ENCODE results near the gene NPPA. TPM values are rescaled to one million over a fixed set of nuclear protein-coding genes. Genes with fewer than 3 reads are reported as not detected.
"Not testable (repeated sequence)": the region's sequence is repeated elsewhere in the genome, so short reads cannot be mapped to it uniquely, and the experiment has no call there.

The NPPA gene
- total RNA-seq, 8 experiments from 2014 or later, result 0.85 to 1.5 (median 0.90) TPM; not detected in 4

DNA sequence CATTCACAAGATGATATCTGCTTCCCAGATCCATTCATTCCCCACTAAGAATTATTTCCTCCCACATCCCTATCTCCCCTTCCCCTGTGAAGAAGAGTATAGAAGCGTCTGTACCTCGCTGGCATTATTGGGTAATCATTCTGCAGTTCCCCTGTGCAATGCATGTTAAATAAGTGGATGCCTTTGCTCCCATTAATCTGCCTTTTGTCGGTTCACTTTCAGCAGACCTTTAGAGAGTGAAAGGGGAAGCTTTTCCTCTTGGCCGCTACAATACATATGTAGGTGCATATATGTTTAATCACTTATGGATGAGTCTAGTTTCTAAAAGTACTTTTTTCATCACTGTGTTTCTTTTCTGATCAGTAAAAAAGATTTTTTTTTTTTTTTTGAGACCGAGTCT is 34.6 kb downstream of the NPPA start:
- 74 to 100% (median 94%) methylated on average over 1 to 5 of the region's 5 CpGs for WGBS, 10 experiments
- H3K27ac ChIP-seq, result no peak overlapping the region
- no peak overlapping the region for H3K4me3 ChIP-seq
- in situ Hi-C loops (cut with MboI; ENCODE audit: low pct_unique_long_range_greater_than_20kb in 2 of 9, low sequenced_read_pairs in 9 of 9, unreplicated experiment in 9 of 9), result no loop called here
- peaks cover 0 to 12% of the 10 kb centered on the region in 2 donors for H3K4me1 ChIP-seq (replicated peaks in 1 of 2)
- no peak for ATAC-seq (replicated peaks in 6 of 8)

DNA sequence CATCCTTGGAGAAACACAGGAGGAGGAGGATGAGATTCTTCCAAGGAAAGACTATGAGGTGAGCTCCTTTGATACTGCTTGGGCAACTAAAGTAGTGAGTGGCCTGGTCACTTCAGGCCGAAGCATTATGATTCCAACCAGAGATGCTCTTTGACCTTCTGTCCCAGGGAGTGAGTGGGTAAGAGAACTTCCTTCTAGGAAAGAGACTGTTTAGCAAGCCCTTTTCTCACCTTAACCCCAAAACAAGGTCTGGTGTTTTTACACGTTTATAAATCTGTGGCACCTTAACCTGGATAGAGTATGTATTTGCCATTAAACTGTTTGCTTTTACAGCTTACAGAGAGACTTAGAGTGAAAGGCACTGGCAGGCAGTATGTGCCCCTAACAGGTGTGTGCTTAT is 40.5 kb downstream of the NPPA start:
- H3K4me3 ChIP-seq, result peak overlapping the region; percentile 69 to 87 (median 74)
- ATAC-seq (replicated peaks in 6 of 8), result no peak
- WGBS, 10 experiments, result 5 to 100% (median 46%) methylated on average over 1 to 2 of the region's 2 CpGs; no CpG with 5 or more reads in 1 of the 10 experiments
- in situ Hi-C loops (cut with MboI; ENCODE audit: low pct_unique_long_range_greater_than_20kb in 2 of 9, low sequenced_read_pairs in 9 of 9, unreplicated experiment in 9 of 9), result no loop called here
- peak overlapping the region; percentile 92 to 98 for H3K27ac ChIP-seq
- peaks cover 28 to 43% of the 10 kb centered on the region in 2 donors for H3K4me1 ChIP-seq (replicated peaks in 1 of 2)

GRCh38 chr1:11806307-11806936 is 41.2 kb downstream of the NPPA start:
- Histone ChIP-seq H3K4me3 (peak overlapping the region; percentile 69 to 87 (median 74)), H3K4me1 (replicated peaks in 1 of 2) (peaks cover 30 to 42% of the 10 kb centered on the region in 2 donors), H3K27ac (peak overlapping the region; percentile 92 to 98)
- ATAC-seq (replicated peaks in 6 of 8), result peak in 4 of 8 experiments; percentile 4 to 30 (median 8)
- in situ Hi-C loops (cut with MboI; ENCODE audit: low pct_unique_long_range_greater_than_20kb in 2 of 9, low sequenced_read_pairs in 9 of 9, unreplicated experiment in 9 of 9), result no loop called here
- 0 to 4% (median 0%) methylated on average over 1 to 4 of the region's 20 CpGs; no CpG with 5 or more reads in 3 of the 10 experiments for WGBS, 10 experiments

- Histone ChIP-seq H3K4me1 (replicated peaks in 1 of 2) (peaks cover 30 to 42% of the 10 kb centered on the region in 2 donors), H3K4me3 (peak within 1 kb of the TSS; percentile 69 to 87 (median 74)), H3K27ac (peak within 1 kb of the TSS; percentile 92 to 98)
- peak; percentile 64 to 83 (median 74) for ATAC-seq (replicated peaks in 6 of 8)
- WGBS, 10 experiments, result 0 to 2% (median 0%) methylated on average over 4 to 16 of the region's 72 CpGs; no CpG with 5 or more reads in 4 of the 10 experiments
- in situ Hi-C loops (cut with MboI; ENCODE audit: low pct_unique_long_range_greater_than_20kb in 2 of 9, low sequenced_read_pairs in 9 of 9, unreplicated experiment in 9 of 9), result no loop called here
Observed at GRCh38 chr1:11805422-11806306, 41.9 kb downstream of the NPPA start, which contains the start of the genes CLCN6 and MTHFR. Gene CLCN6, plus strand, starts transcription at chr1:11806191. Its CDS starts 72 bp downstream, at chr1:11806263. Gene MTHFR, minus strand, starts transcription at chr1:11805964. Its CDS starts 2,848 bp downstream, at chr1:11803116.

DNA sequence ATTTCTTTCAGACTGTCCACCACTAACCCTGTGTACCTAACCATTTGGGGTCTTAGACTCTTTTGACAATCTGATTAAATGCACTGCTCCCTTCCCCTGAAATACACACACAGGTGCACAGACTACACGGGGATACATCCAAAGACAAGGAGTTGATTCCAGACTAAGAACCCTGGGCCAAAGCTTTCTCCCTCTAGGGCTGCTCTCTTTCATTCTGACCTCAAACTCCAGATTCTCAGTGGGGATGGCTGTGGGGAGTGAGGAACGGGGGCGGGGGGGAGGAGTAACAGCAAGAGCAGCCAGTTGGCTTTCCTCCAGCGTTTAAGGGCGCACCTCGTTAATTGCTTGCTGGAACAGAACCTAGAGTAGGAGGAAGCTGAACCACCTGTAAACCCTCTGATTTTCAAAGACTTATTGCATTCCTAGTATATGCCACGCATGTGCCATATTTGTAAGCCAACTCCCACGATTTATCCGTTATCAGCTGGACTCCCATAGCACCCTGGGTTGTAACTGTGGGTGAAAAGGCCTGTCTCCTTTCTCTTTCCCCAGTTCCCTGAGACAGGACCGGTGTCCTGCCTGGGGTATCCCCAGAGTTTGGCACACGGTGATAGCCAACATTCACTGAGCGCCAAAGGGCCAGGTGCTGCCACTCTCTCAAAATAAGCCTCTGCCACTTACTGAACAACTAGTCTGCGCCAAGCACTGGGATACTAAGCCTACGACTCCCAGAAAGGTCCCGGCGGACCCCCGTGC is 42.7 kb downstream of the NPPA start:
- Histone ChIP-seq H3K4me1 (replicated peaks in 1 of 2) (peaks cover 30 to 42% of the 10 kb centered on the region in 2 donors), H3K4me3 (peak overlapping the region; percentile 69 to 87 (median 74)), H3K27ac (peak overlapping the region; percentile 83 to 98)
- WGBS, 10 experiments, result 0 to 20% (median 0%) methylated on average over 1 to 8 of the region's 17 CpGs; no CpG with 5 or more reads in 3 of the 10 experiments
- no peak for ATAC-seq (replicated peaks in 6 of 8)
- in situ Hi-C loops (cut with MboI; ENCODE audit: low pct_unique_long_range_greater_than_20kb in 2 of 9, low sequenced_read_pairs in 9 of 9, unreplicated experiment in 9 of 9), result no loop called here

- ATAC-seq (replicated peaks in 6 of 8), result peak in 2 of 8 experiments; percentile 0 to 1
- Histone ChIP-seq H3K27ac (peak overlapping the region; percentile 83 to 98), H3K4me1 (replicated peaks in 1 of 2) (peaks cover 30 to 39% of the 10 kb centered on the region in 2 donors), H3K4me3 (peak overlapping the region; percentile 69 to 87 (median 74))
- 0 to 83% (median 68%) methylated on average over 1 to 9 of the region's 9 CpGs; no CpG with 5 or more reads in 1 of the 10 experiments for WGBS, 10 experiments
- in situ Hi-C loops (cut with MboI; ENCODE audit: low pct_unique_long_range_greater_than_20kb in 2 of 9, low sequenced_read_pairs in 9 of 9, unreplicated experiment in 9 of 9), result not testable (repeated sequence)
Observed at GRCh38 chr1:11803924-11804665, 43.5 kb downstream of the NPPA start.

DNA sequence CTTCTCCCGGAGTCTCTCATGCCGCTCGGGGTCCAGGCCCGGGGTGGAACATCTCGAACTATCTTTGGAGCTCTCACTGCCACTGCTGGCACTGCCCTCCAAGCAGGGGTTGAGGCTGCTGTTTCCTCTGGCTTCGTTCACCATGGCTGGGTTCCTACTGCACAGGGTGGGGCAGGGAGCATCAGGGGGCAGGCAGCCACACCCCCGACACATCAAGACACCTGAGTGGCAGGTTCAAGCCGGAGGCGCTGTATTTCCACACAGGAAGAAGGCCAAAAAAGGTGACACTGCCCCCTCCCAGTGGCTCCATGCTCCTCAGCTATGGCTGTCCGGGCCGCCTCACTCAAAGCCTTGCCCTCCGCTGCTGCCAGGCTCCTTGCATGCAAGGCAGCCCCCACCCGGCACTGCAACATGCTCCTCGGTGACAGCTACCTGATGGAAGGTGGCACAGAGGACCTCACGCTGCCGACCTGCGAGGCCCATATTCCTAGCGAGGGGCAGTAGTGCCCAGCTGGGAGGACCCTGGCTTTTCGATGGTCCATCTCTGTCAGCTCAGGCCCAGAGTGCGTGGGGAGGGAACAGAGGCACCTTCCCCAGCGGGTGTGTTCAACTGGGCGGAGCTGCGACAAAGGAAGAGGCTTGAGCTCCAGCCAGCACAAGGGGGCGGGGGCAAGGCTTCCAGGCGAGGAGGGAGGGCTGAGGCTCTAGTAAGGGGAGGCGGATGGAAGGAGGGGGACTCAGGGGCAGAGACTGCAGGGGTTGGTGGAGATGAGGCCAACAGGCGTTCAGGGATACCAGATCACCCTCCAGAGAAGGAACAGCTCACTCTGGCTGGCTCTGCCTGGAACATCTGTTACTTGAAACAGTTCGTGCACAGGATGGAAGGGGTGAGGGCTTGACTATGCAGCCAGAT is 44.4 kb downstream of the NPPA start:
- Histone ChIP-seq H3K4me3 (peak overlapping the region; percentile 69 to 87 (median 74)), H3K4me1 (replicated peaks in 1 of 2) (peaks cover 30 to 35% of the 10 kb centered on the region in 2 donors), H3K27ac (peak overlapping the region; percentile 83 to 98)
- peak; percentile 42 to 73 (median 68) for ATAC-seq (replicated peaks in 6 of 8)
- in situ Hi-C loops (cut with MboI; ENCODE audit: low pct_unique_long_range_greater_than_20kb in 2 of 9, low sequenced_read_pairs in 9 of 9, unreplicated experiment in 9 of 9), result no loop called here
- WGBS, 10 experiments, result 0 to 29% (median 11%) methylated on average over 1 to 14 of the region's 28 CpGs; no CpG with 5 or more reads in 4 of the 10 experiments

DNA sequence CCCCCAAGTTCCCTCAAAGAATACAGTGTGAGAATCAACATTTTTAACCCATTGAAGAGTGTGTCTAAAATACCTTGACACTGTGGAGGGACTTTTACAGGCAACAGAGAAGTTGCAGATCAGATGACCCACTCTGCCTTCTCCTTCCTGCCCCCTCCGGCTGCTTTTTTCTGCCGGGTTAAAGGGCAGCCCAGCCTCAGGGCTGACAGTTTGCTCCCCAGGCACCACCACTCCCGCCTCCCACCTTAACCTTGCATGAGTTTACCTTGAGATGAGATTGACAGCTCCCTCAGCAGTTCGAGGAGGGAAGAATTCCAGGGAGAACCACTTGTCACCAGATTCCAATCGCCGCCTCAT is 45.0 kb downstream of the NPPA start:
- peak overlapping the region; percentile 69 to 87 (median 74) for H3K4me3 ChIP-seq
- H3K4me1 ChIP-seq (replicated peaks in 1 of 2), result peaks cover 30 to 35% of the 10 kb centered on the region in 2 donors
- no peak for ATAC-seq (replicated peaks in 6 of 8)
- peak overlapping the region in 1 of 2 donors; percentile 67 for H3K27ac ChIP-seq
- in situ Hi-C loops (cut with MboI; ENCODE audit: low pct_unique_long_range_greater_than_20kb in 2 of 9, low sequenced_read_pairs in 9 of 9, unreplicated experiment in 9 of 9), result no loop called here
- WGBS, 10 experiments, result 0 to 48% (median 33%) methylated on average over 1 to 6 of the region's 6 CpGs; no CpG with 5 or more reads in 5 of the 10 experiments

DNA sequence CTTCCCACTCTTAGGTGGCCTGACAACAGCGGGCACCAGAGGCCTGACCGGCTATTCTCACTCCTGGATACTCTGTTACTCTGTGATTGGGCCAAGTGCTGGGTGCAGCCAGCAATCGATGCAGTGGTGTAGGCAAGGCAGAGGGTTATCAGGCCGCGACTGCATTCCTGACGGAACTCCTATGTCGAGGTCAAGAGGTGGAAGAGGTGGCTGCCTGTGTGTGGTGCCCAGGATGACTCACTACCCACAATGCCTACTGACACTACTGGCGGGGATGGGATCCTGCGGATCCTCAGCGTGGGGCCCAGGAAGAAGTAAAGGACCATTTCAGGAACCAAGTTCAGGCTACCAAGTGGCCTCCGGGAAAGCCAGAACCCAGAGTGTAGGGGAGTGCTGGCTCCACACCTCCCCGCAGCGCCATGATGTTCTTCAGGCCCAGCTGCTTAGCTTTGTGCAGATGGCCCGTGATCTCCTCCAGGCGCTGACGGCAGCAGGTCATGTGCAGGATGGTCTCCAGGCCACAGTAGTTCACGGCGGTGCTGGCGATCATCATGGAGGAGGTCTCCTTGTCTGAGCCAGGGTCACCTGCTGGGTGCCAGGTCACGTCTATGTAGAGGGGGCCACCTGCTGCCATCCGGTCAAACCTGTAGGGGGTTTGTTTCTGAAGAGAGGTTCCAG is 46.7 kb downstream of the NPPA start:
- no peak overlapping the region for H3K27ac ChIP-seq
- H3K4me1 ChIP-seq (replicated peaks in 1 of 2), result peaks cover 24 to 27% of the 10 kb centered on the region in 2 donors
- no peak for ATAC-seq (replicated peaks in 6 of 8)
- H3K4me3 ChIP-seq, result no peak overlapping the region
- 75 to 100% (median 88%) methylated on average over 1 to 15 of the region's 21 CpGs; no CpG with 5 or more reads in 2 of the 10 experiments for WGBS, 10 experiments
- in situ Hi-C loops (cut with MboI; ENCODE audit: low pct_unique_long_range_greater_than_20kb in 2 of 9, low sequenced_read_pairs in 9 of 9, unreplicated experiment in 9 of 9), result no loop called here

- in situ Hi-C loops (cut with MboI; ENCODE audit: low pct_unique_long_range_greater_than_20kb in 2 of 9, low sequenced_read_pairs in 9 of 9, unreplicated experiment in 9 of 9), result no loop called here
- H3K4me1 ChIP-seq (replicated peaks in 1 of 2), result peaks cover 24 to 27% of the 10 kb centered on the region in 2 donors
- no peak overlapping the region for H3K4me3 ChIP-seq
- 76 to 100% (median 94%) methylated on average over 1 to 4 of the region's 8 CpGs; no CpG with 5 or more reads in 4 of the 10 experiments for WGBS, 10 experiments
- H3K27ac ChIP-seq, result no peak overlapping the region
- no peak for ATAC-seq (replicated peaks in 6 of 8)
Observed at GRCh38 chr1:11800391-11800755, 47.2 kb downstream of the NPPA start.

GRCh38 chr1:11799896-11800295 is 47.7 kb downstream of the NPPA start:
- no peak overlapping the region for H3K4me3 ChIP-seq
- WGBS, 10 experiments, result 50 to 98% (median 93%) methylated on average over 1 to 9 of the region's 9 CpGs; no CpG with 5 or more reads in 2 of the 10 experiments
- in situ Hi-C loops (cut with MboI; ENCODE audit: low pct_unique_long_range_greater_than_20kb in 2 of 9, low sequenced_read_pairs in 9 of 9, unreplicated experiment in 9 of 9), result no loop called here
- no peak overlapping the region for H3K27ac ChIP-seq
- no peak for ATAC-seq (replicated peaks in 6 of 8)
- peaks cover 24 to 25% of the 10 kb centered on the region in 2 donors for H3K4me1 ChIP-seq (replicated peaks in 1 of 2)
